GM23338 (cell line): Measurements from ENCODE around the gene JAKMIP1. TPM values are rescaled to one million over a fixed set of nuclear protein-coding genes. Genes with fewer than 3 reads are reported as not detected.

Experiments used
- ATAC-seq: fragments of 200-7000 bp; cut with Tn5 transposase; 3 replicates; pipeline ENCODE4 v1.9.1; 2020
- DNase-seq: peaks from one replicate; pipeline ENCODE4 v3.0.0-alpha.2; 2015; ENCODE audit warnings: low spot score
- H2AFZ ChIP-seq: fragments of 200-600 bp; sonication (generic); 2 replicates; pipeline ENCODE4 v1.8.0; 2016; ENCODE audit warnings: antibody characterized with exemption, mild to moderate bottlenecking, moderate library complexity
- H3F3A ChIP-seq: fragments of 200-600 bp; sonication (generic); replicated peaks from 2 replicates; pipeline ENCODE4 v1.8.0; 2017; ENCODE audit warnings: antibody characterized with exemption, mixed run types, low read depth
- H3K27ac ChIP-seq: fragments of 200-600 bp; sonication (generic); 2 replicates; pipeline ENCODE4 v1.6.1; 2016; ENCODE audit warnings: low read depth
- H3K27me3 ChIP-seq: fragments of 200-600 bp; sonication (generic); 2 replicates; pipeline ENCODE4 v1.8.0; 2016; ENCODE audit warnings: mild to moderate bottlenecking, mixed run types, moderate library complexity; ENCODE audit not compliant: insufficient read depth
- H3K36me3 ChIP-seq: fragments of 200-600 bp; sonication (generic); 2 replicates; pipeline ENCODE4 v1.8.0; 2016; ENCODE audit warnings: mild to moderate bottlenecking; ENCODE audit not compliant: insufficient read depth
- H3K4me1 ChIP-seq: fragments of 200-600 bp; sonication (generic); 2 replicates; pipeline ENCODE4 v1.8.0; 2016; ENCODE audit warnings: mild to moderate bottlenecking, moderate library complexity; ENCODE audit not compliant: insufficient read depth
- H3K4me2 ChIP-seq: fragments of 200-600 bp; sonication (generic); 2 replicates; pipeline ENCODE4 v1.7.1; 2017; ENCODE audit warnings: mixed run types
- H3K4me3 ChIP-seq: fragments of 200-600 bp; sonication (generic); 2 replicates; pipeline ENCODE4 v1.6.1; 2016; ENCODE audit warnings: mixed run types
- H3K79me2 ChIP-seq: fragments of 200-600 bp; sonication (generic); replicated peaks from 2 replicates; pipeline ENCODE4 v1.8.0; 2017; ENCODE audit warnings: mild to moderate bottlenecking; ENCODE audit not compliant: insufficient read depth
- H3K9me2 ChIP-seq: fragments of 200-600 bp; sonication (generic); 2 replicates; pipeline ENCODE4 v1.8.0; 2017; ENCODE audit not compliant: insufficient read depth
- H4K20me1 ChIP-seq: fragments of 200-600 bp; sonication (generic); replicated peaks from 2 replicates; pipeline ENCODE4 v1.8.0; 2017; ENCODE audit warnings: mild to moderate bottlenecking; ENCODE audit not compliant: insufficient read depth
- H3K27ac Mint-ChIP-seq: 2 replicates; pipeline ENCODE4 v1.8.0; 2020; ENCODE audit warnings: inconsistent platforms, mild to moderate bottlenecking, moderate library complexity, mixed read lengths
- H3K27me3 Mint-ChIP-seq: 3 replicates; pipeline ENCODE4 v1.8.0; 2022; ENCODE audit warnings: low read depth, mild to moderate bottlenecking, moderate library complexity, mixed read lengths, inconsistent platforms; ENCODE audit not compliant: insufficient read depth, poor library complexity
- H3K36me3 Mint-ChIP-seq: 3 replicates; pipeline ENCODE4 v1.8.0; 2021; ENCODE audit warnings: low read depth, mild to moderate bottlenecking, inconsistent platforms, moderate library complexity, mixed read lengths
- H3K4me1 Mint-ChIP-seq: 3 replicates; pipeline ENCODE4 v1.8.0; 2020; ENCODE audit warnings: mild to moderate bottlenecking, inconsistent platforms, mixed read lengths
- H3K4me3 Mint-ChIP-seq: 3 replicates; pipeline ENCODE4 v1.8.0; 2021; ENCODE audit warnings: moderate library complexity, mild to moderate bottlenecking, inconsistent platforms, mixed read lengths
- H3K9me3 Mint-ChIP-seq: 3 replicates; pipeline ENCODE4 v1.8.0; 2020; ENCODE audit warnings: moderate library complexity, mild to moderate bottlenecking, inconsistent platforms, mixed read lengths
- CREB1 ChIP-seq: fragments of 250-450 bp; sonication (Bioruptor Pico); IDR thresholded peaks from 2 replicates; pipeline ENCODE4 v1.5.0; 2020; ENCODE audit warnings: low read depth, mild to moderate bottlenecking, moderate library complexity
- CTCF ChIP-seq, 2 experiments: fragments of 200-600 bp in 1 of 2; sonication (generic) in 1 of 2; conservative IDR thresholded peaks; 2 replicates each; pipeline versions ENCODE4 v1.5.1 to v1.6.1; 2016 to 2017; ENCODE audit warnings: antibody characterized with exemption in 2 of 2, low read depth in 2 of 2, mild to moderate bottlenecking in 2 of 2, moderate library complexity in 1 of 2
- NANOG ChIP-seq: IDR thresholded peaks from 2 replicates; pipeline ENCODE4 v1.6.1; 2016; ENCODE audit warnings: antibody characterized with exemption, borderline replicate concordance
- REST ChIP-seq: IDR thresholded peaks from one replicate; pipeline ENCODE4 v1.6.1; 2018; ENCODE audit warnings: antibody characterized with exemption; ENCODE audit not compliant: unreplicated experiment
- ZNF462 ChIP-seq: fragments of 250-450 bp; sonication (Bioruptor Pico); IDR thresholded peaks from 2 replicates; pipeline ENCODE4 v1.5.0; 2020; ENCODE audit warnings: mild to moderate bottlenecking, moderate library complexity
- polyA plus RNA-seq: library from polyadenylated mRNA; unstranded; fragments of >200 nt; fragmentation: Nextera tagmentation; extraction: Ambion mirVana; gene quantifications from 2 replicates; pipeline ENCODE4 v1.2.1, GENCODE V29; 2016
- total RNA-seq: library from RNA; depleted of rRNA; stranded (reverse); fragments of >200 nt; shearing (Covaris generic); gene quantifications from 2 replicates; pipeline ENCODE4 v1.2.3, GENCODE V29; 2014

Gene JAKMIP1
- total and polyA plus RNA-seq, 2 experiments from 2014 or later: 4.6 to 5.1 TPM

- TF ChIP-seq ZNF462 (no peak), NANOG (no peak), CREB1 (no peak)
Measured at GRCh38 chr4:6065934-6066590, 134.3 kb downstream of the JAKMIP1 start (continued).

- Mint-ChIP-seq H3K9me3 (peaks cover 16% of the 10 kb centered on the region), H3K36me3 (peaks cover 24% of the 10 kb centered on the region), H3K4me1 (no peaks in the 10 kb centered on the region), H3K27me3 (peaks cover 5% of the 10 kb centered on the region), H3K4me3 (no peak overlapping the region), H3K27ac (no peak overlapping the region)
- Histone ChIP-seq H3F3A (no peaks in the 10 kb centered on the region), H4K20me1 (no peaks in the 10 kb centered on the region), H3K27ac (no peak overlapping the region), H3K4me1 (no peaks in the 10 kb centered on the region), H3K9me2 (no peaks in the 10 kb centered on the region), H3K36me3 (no peaks in the 10 kb centered on the region), H3K79me2 (no peaks in the 10 kb centered on the region), H2AFZ (no peak overlapping the region), H3K4me2 (no peak overlapping the region), H3K27me3 (no peaks in the 10 kb centered on the region), H3K4me3 (no peak overlapping the region)
- TF ChIP-seq REST (no peak), CTCF (conservative IDR thresholded peaks at IDR 0.05; ENCODE audit: low read depth in 2 of 2) (0 out of 4 replicates have a peak, but pooled peaks of 1 of the 2 experiments have one; percentile 6)
- ATAC-seq (no peak), DNase-seq (no peak)
Measured at GRCh38 chr4:6065166-6065565, 135.2 kb downstream of the JAKMIP1 start.
